Left colon (tissue), 2 donors: Measurements from ENCODE around the gene NCAPD3. TPM values are rescaled to one million over a fixed set of nuclear protein-coding genes. Genes with fewer than 3 reads are reported as not detected.
"Not testable (repeated sequence)": the region's sequence is repeated elsewhere in the genome, so short reads cannot be mapped to it uniquely, and the experiment has no call there.

Experiments
- ATAC-seq: fragments of 200-7000 bp; cut with Tn5 transposase; one replicate; pipeline ENCODE4 v1.9.1; 2020; ENCODE audit warnings: mild to moderate bottlenecking, moderate library complexity
- DNase-seq, 2 donors: peaks; one replicate each; pipeline ENCODE4 v3.0.0-alpha.2; 2020
- intact Hi-C, 2 donors: fragments of 100-400 bp; cut with DNase I in 1 of 2; cut with micrococcal nuclease in 1 of 2; formaldehyde crosslinking; loops; one replicate each; pipeline versions ENCODE4 v1.11.2 to v1.14.0; 2022; cut with DNase I, micrococcal nuclease
- total RNA-seq, 2 donors: library from RNA; stranded (reverse); fragmentation: NEBNext Ultra II Directional; extraction: Animal tissue kit (Norgen Biotek cat#: 25700); gene quantifications; one replicate each; pipeline ENCODE4 v1.2.1, GENCODE V29; 2021
- donor health status: DM: no; HTN: no; CAD: no.
- donor health status: DM: yes; HTN: yes; CAD: no.

NCAPD3 gene
- total RNA-seq, 2 donors from 2014 or later: 11.5 to 17.0 TPM

- ATAC-seq, intact Hi-C loops, DNase-seq: not testable (repeated sequence)
Measured at GRCh38 chr11:134255184-134255561, 31.4 kb upstream of the NCAPD3 start.

GRCh38 chr11:134254433-134255183 is 30.8 kb upstream of the NCAPD3 start:
- intact Hi-C loops: no loop called here
- ATAC-seq (no peak), DNase-seq (no peak)

- DNase-seq (peak; percentile 96 to 97), ATAC-seq (peak; percentile 99)
- intact Hi-C loops: no loop called here
Measured at GRCh38 chr11:134253188-134253993, 29.6 kb upstream of the NCAPD3 start, which contains the start of the genes ACAD8 and THYN1. TSS of gene ACAD8 (plus strand) at chr11:134253568. CDS start at chr11:134253601, 33 bp downstream. TSS of gene THYN1 (minus strand) at chr11:134253352. CDS start at chr11:134252882, 470 bp downstream.

GRCh38 chr11:134252346-134253187 is 28.8 kb upstream of the NCAPD3 start:
- intact Hi-C loops: no loop called here
- peak in 1 of 2 donors; percentile 41 for DNase-seq
- peak; percentile 26 for ATAC-seq

- ATAC-seq (no peak), DNase-seq (no peak)
- intact Hi-C loops: no loop called here
Measured at GRCh38 chr11:134250675-134251074, 26.9 kb upstream of the NCAPD3 start.

GRCh38 chr11:134250246-134250645 is 26.5 kb upstream of the NCAPD3 start:
- intact Hi-C loops: no loop called here
- DNase-seq (no peak), ATAC-seq (no peak)

- intact Hi-C loops: no loop called here
- DNase-seq (no peak), ATAC-seq (no peak)
Measured at GRCh38 chr11:134248910-134249480, 25.2 kb upstream of the NCAPD3 start.

- intact Hi-C loops: no loop called here
- no peak for DNase-seq
- ATAC-seq: no peak
Measured at GRCh38 chr11:134246678-134247077, 22.9 kb upstream of the NCAPD3 start.

GRCh38 chr11:134246100-134246499 is 22.3 kb upstream of the NCAPD3 start:
- ATAC-seq (no peak), DNase-seq (no peak)
- intact Hi-C loops: no loop called here

- ATAC-seq: no peak
- DNase-seq: no peak
- intact Hi-C loops: no loop called here
Measured at GRCh38 chr11:134245434-134245833, 21.7 kb upstream of the NCAPD3 start.

GRCh38 chr11:134244593-134244992 is 20.8 kb upstream of the NCAPD3 start:
- ATAC-seq (peak; percentile 62), DNase-seq (no peak)
- intact Hi-C loops: no loop called here

GRCh38 chr11:134243913-134244312 is 20.1 kb upstream of the NCAPD3 start:
- no peak for DNase-seq
- no peak for ATAC-seq
- intact Hi-C loops: no loop called here

GRCh38 chr11:134242376-134242775 is 18.6 kb upstream of the NCAPD3 start:
- intact Hi-C loops: no loop called here
- no peak for ATAC-seq
- DNase-seq: no peak

- intact Hi-C loops: no loop called here
- ATAC-seq: no peak
- no peak for DNase-seq
Measured at GRCh38 chr11:134240592-134240991, 16.8 kb upstream of the NCAPD3 start.

GRCh38 chr11:134238956-134239355 is 15.2 kb upstream of the NCAPD3 start:
- no peak for DNase-seq
- intact Hi-C loops: no loop called here
- ATAC-seq: no peak

- ATAC-seq (no peak), DNase-seq (no peak)
- intact Hi-C loops: no loop called here
Measured at GRCh38 chr11:134237557-134237922, 13.8 kb upstream of the NCAPD3 start.

- DNase-seq (no peak), ATAC-seq (no peak)
- intact Hi-C loops: no loop called here
Measured at GRCh38 chr11:134236834-134237556, 13.2 kb upstream of the NCAPD3 start.

GRCh38 chr11:134235399-134235798 is 11.6 kb upstream of the NCAPD3 start:
- no peak for ATAC-seq
- no peak for DNase-seq

More at GRCh38 chr11:134235399-134235798, 11.6 kb upstream of the NCAPD3 start:
- intact Hi-C loops: no loop called here
